Measurements from ENCODE around the gene RD3L.

GRCh38 chr14:103905842-103906456, 36.4 kb downstream of the RD3L start:
- no peak for TF ChIP-seq CTCF (IDR thresholded peaks at IDR 0.05; ENCODE audit: borderline replicate concordance, extremely low read depth, low read length, poor library complexity, severe bottlenecking)
- no peak for TF ChIP-seq EZH2 (IDR thresholded peaks at IDR 0.05; ENCODE audit: borderline replicate concordance, low read depth, low read length, severe bottlenecking)

All from DND-41 (cell line).